Stomach (tissue), 9 donors: Measurements from ENCODE around the gene ELAVL1. TPM values are rescaled to one million over a fixed set of nuclear protein-coding genes. Genes with fewer than 3 reads are reported as not detected.

Source experiments
- DNase-seq, 2 donors: peaks; one replicate each; pipeline versions ENCODE4 v3.0.0 to v3.0.0-alpha.2; 2013 to 2019
- H3K27ac ChIP-seq, 5 donors: fragments of 200-600 bp in 4 of 5; sonication (generic) in 4 of 5; one replicate each; pipeline ENCODE4 v1.5.1; 2013 to 2019; ENCODE audit warnings: mild to moderate bottlenecking in 1 of 5, moderate library complexity in 1 of 5
- H3K27me3 ChIP-seq, 3 donors: fragments of 200-600 bp; sonication (generic); one replicate each; pipeline ENCODE4 v1.5.1; 2017 to 2019; ENCODE audit warnings: mixed run types in 1 of 3
- H3K36me3 ChIP-seq, 4 donors: fragments of 200-600 bp; sonication (generic); 1 replicate in 3 of 4; 2 replicates in 1 of 4; pipeline ENCODE4 v1.5.1; 2016 to 2019
- H3K4me1 ChIP-seq, 4 donors: fragments of 200-600 bp; sonication (generic); one replicate each; pipeline ENCODE4 v1.5.1; 2016 to 2019
- H3K4me3 ChIP-seq, 4 donors: fragments of 200-600 bp; sonication (generic) in 3 of 4; one replicate each; pipeline ENCODE4 v1.5.1; 2016 to 2019; ENCODE audit warnings: mild to moderate bottlenecking in 1 of 4
- H3K9me3 ChIP-seq, 4 donors: fragments of 200-600 bp; sonication (generic); one replicate each; pipeline ENCODE4 v1.5.1; 2016 to 2019
- CTCF ChIP-seq, 7 experiments: fragments of 450-650 bp in 4 of 7; fragments of 200-600 bp in 3 of 7; sonication (generic) in 3 of 7; IDR thresholded peaks; one replicate each; pipeline ENCODE4 v1.5.1; 2016 to 2019; ENCODE audit warnings: antibody characterized with exemption in 7 of 7, control low read depth in 2 of 7, mild to moderate bottlenecking in 1 of 7
- EP300 ChIP-seq: sonication (generic); formaldehyde crosslinking; IDR thresholded peaks from one replicate; pipeline ENCODE4 v1.6.1; 2017; ENCODE audit warnings: antibody characterized with exemption
- POLR2A ChIP-seq, 4 donors: fragments of 450-650 bp; IDR thresholded peaks; one replicate each; pipeline ENCODE4 v1.6.1; 2016; ENCODE audit warnings: antibody characterized with exemption in 4 of 4, control low read depth in 2 of 4, mild to moderate bottlenecking in 1 of 4, moderate library complexity in 1 of 4
- POLR2AphosphoS5 ChIP-seq, 3 donors: sonication (generic); formaldehyde crosslinking; IDR thresholded peaks; one replicate each; pipeline ENCODE4 v1.6.1; 2016; ENCODE audit warnings: antibody characterized with exemption in 3 of 3
- WGBS, 5 donors: extraction: QIAGEN DNeasy Blood & Tissue Kit in 3 of 5; methylation state at CpG; one replicate each; pipeline versions ENCODE4 v1.1.5 to v1.1.7; 2013 to 2018; 5-methylcytosine and 5-hydroxymethylcytosine counted together
- intact Hi-C: fragments of 100-400 bp; cut with DNase I; formaldehyde crosslinking; loops from one replicate; pipeline ENCODE4 v1.15.1; 2023; ENCODE audit warnings: low total_unique reads
- polyA plus RNA-seq, 3 donors: library from polyadenylated mRNA; stranded (reverse); fragments of 200-250 nt; gene quantifications; one replicate each; pipeline ENCODE4 v1.2.3, GENCODE V29; 2013
- total RNA-seq, 5 donors: library from RNA; depleted of rRNA; stranded (reverse); fragments of >200 nt; gene quantifications; one replicate each; pipeline versions ENCODE4 v1.1.0 to v1.2.3, GENCODE V29; 2014 to 2016
- donor health status: healthy with polysubstance abuse.
- donor health status: Bipolar disorder and iron deficiency.
- donor health status: healthy.

ELAVL1 gene
- total and polyA plus RNA-seq, 8 donors, result 11.2 to 50.2 (median 19.3) TPM

DNA sequence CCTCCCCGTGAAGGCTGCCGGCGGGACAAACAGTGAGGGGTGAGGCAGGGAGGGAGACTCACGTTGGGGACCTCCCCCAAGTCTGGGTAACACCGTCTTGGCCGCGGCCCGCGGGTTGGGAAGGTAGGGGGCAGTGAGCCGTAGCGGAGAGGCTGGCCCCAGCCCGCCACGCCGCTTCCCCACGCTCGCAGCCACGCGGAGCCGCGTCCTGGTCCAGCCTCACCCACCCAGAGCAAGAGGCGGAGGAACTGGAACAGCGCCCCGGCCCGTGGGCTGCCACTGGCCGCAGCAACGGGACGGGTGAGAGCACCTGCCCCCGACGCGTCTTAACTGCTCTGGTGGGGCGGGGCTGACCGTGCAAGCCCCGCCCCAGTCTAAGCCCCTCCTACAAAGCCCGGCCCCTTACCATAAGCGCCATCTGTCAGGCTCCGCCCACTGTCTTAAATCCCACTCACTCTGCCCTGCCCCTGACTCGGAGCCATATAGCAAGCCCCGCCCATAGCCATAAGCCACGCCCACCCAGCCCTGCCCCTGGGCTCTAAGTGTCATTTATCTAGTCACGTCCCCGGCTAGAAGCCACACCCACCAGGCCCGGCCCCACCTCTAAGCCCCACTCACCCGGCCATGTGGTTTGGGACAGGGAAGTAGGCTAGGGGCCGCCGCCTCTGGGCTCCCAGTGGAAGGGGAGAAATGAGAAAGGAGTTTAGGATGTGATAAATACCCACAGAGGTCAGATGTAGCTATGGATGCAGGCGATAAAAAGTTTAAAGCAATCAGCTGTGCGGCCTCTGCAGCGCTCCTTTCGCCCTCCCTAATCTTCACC lies 45.0 kb upstream of the ELAVL1 start:
- Histone ChIP-seq H3K27ac (no peak overlapping the region), H3K4me1 (peaks cover 6 to 13% (median 9%) of the 10 kb centered on the region in 4 donors), H3K27me3 (peaks cover 0 to 30% (median 7%) of the 10 kb centered on the region in 3 donors), H3K4me3 (peak overlapping the region; percentile 29 to 42 (median 38)), H3K9me3 (no peaks in the 10 kb centered on the region), H3K36me3 (no peaks in the 10 kb centered on the region)
- TF ChIP-seq POLR2A (IDR thresholded peaks at IDR 0.05) (no peak), EP300 (no peak), CTCF (IDR thresholded peaks at IDR 0.05) (no peak), POLR2AphosphoS5 (IDR thresholded peaks at IDR 0.05) (no peak)
- intact Hi-C loops, result no loop called here
- 5 to 17% (median 7%) methylated on average over 23 to 49 of the region's 49 CpGs for WGBS, 5 donors
- DNase-seq, result peak; percentile 75 to 96

- no peaks in the 10 kb centered on the region for H3K9me3 ChIP-seq
- H3K4me1 ChIP-seq, result peaks cover 6 to 13% (median 9%) of the 10 kb centered on the region in 4 donors
- no peak for DNase-seq
- 42 to 69% (median 59%) methylated on average over 2 to 3 of the region's 3 CpGs for WGBS, 5 donors
- intact Hi-C loops, result no loop called here
- no peaks in the 10 kb centered on the region for H3K36me3 ChIP-seq
- TF ChIP-seq EP300 (no peak), POLR2A (IDR thresholded peaks at IDR 0.05) (no peak), CTCF (IDR thresholded peaks at IDR 0.05) (no peak), POLR2AphosphoS5 (IDR thresholded peaks at IDR 0.05) (no peak)
- H3K27ac ChIP-seq, result no peak overlapping the region
- peaks cover 0 to 30% (median 7%) of the 10 kb centered on the region in 3 donors for H3K27me3 ChIP-seq
- H3K4me3 ChIP-seq, result no peak overlapping the region
These were observed 41.2 kb upstream of the ELAVL1 start for GRCh38 chr19:8046569-8047165.

- no peak for TF ChIP-seq POLR2A (IDR thresholded peaks at IDR 0.05)
- no peak for TF ChIP-seq CTCF (IDR thresholded peaks at IDR 0.05)
- no peak for TF ChIP-seq EP300
- TF ChIP-seq POLR2AphosphoS5 (IDR thresholded peaks at IDR 0.05), result no peak
- Histone ChIP-seq H3K27ac (no peak overlapping the region), H3K9me3 (no peaks in the 10 kb centered on the region), H3K27me3 (peaks cover 0 to 32% (median 7%) of the 10 kb centered on the region in 3 donors), H3K4me1 (peaks cover 6 to 12% (median 9%) of the 10 kb centered on the region in 4 donors), H3K4me3 (no peak overlapping the region), H3K36me3 (no peaks in the 10 kb centered on the region)
- intact Hi-C loops, result no loop called here
- no peak for DNase-seq
- 67 to 86% (median 73%) methylated on average over 8 to 10 of the region's 10 CpGs for WGBS, 5 donors
These were observed 40.6 kb upstream of the ELAVL1 start for GRCh38 chr19:8045872-8046568.

GRCh38 chr19:8044018-8044417 lies 38.6 kb upstream of the ELAVL1 start:
- Histone ChIP-seq H3K4me1 (no peaks in the 10 kb centered on the region), H3K4me3 (no peak overlapping the region), H3K36me3 (no peaks in the 10 kb centered on the region), H3K9me3 (no peaks in the 10 kb centered on the region), H3K27me3 (peaks cover 0 to 26% (median 0%) of the 10 kb centered on the region in 3 donors), H3K27ac (no peak overlapping the region)
- DNase-seq, result no peak
- TF ChIP-seq CTCF (IDR thresholded peaks at IDR 0.05) (no peak), EP300 (no peak)
- intact Hi-C loops, result no loop called here
- WGBS, 5 donors, result 76 to 87% (median 85%) methylated on average over 10 of the region's 10 CpGs
